ENCODE data around the gene CEP192.

The CEP192 gene

GRCh38 chr18:13145636-13146190 lies 154.6 kb downstream of the CEP192 start:
- DNase-seq = no peak

DNA sequence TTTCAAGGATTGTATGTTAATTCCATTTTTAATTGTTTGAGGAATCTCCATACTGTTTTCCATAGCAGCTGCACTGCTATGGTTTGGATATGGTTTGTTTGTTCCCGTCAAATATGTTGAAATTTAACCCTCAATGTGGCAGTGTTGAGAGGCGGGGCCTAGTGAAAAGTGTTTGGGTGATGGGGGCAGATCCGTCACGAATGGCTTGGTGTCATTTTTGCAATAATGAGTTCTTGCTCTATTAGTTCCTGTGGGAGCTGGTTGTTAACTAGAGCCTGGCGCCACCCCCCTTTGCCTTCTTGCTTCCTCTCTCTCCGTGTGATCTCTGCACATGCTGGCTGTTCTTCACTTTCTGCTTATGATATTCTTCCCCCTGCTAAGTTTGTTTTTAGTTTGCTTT lies 156.0 kb downstream of the CEP192 start:
- DNase-seq = no peak

DNA sequence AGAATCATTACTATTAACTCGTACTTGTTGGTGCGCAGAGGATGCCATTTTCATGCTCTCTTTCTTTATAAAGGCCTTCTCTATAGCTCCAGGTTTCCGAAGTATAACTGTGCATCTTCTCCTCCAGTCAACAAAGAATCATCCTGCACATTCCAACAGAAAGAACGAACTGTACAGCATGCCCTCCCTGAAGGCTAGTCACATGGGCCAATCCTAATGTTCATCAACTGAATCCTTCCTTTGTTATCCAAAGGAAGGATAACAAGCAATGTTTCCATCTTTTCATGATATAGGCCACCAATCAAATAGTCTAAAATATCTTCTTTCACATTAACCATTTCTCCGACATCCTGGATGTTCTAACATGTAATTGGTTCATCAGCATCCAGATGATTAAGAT lies 160.5 kb downstream of the CEP192 start:
- no peak for DNase-seq

GRCh38 chr18:13158428-13158827 lies 167.3 kb downstream of the CEP192 start:
- DNase-seq = no peak

DNA sequence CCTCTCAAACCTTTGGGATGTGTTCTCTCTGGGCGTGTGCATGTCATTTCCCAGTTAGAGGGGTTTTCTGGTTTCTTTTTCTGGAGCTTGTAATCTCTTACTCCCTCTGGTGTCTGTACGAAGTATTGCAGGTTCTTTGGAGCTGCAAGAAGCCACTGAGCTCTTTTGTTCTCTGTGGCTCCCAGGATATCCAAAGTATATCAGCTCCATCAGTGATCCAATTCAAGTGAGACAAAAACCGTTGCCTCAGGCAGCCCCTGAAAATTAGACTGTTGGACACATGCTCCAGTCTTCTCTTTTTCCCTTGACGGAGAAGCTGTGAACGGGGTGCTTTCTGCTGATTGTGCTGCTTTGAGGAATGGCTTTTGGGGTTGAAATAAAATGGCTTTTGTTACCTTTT lies 168.4 kb downstream of the CEP192 start:
- no peak for DNase-seq

DNA sequence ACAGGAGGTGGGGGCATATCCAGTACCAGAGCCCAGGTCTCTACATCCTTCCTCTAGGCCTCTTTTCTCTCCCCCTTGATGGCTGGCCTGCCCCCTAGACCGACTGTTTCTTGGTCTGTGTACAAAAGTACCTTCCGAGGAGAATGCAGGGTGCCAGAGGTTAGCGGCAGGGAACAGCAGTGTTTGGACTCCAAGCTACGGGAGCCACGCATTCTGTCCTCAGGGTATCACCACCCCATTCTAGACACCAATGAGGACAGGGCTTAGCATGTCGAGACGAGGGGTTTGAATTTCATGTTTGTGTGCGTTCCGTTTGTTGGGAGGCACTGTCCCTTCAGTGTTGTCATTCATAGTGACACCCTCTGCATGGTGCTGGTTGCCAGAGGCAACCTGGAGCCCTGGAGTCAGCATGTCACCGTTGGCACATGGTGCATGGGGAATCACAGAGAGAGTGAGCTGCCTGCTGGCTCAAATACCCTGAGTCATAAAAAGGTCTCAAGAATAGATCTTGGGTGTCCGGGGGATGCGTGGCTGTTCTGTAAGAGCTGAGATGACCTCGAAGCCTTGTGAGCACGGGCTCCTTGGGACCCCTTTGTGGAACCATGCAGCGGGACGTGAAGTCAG lies 170.2 kb downstream of the CEP192 start:
- no peak for DNase-seq

- DNase-seq = peak; percentile 53
Measured at GRCh38 chr18:13163167-13163927, 172.2 kb downstream of the CEP192 start.

DNA sequence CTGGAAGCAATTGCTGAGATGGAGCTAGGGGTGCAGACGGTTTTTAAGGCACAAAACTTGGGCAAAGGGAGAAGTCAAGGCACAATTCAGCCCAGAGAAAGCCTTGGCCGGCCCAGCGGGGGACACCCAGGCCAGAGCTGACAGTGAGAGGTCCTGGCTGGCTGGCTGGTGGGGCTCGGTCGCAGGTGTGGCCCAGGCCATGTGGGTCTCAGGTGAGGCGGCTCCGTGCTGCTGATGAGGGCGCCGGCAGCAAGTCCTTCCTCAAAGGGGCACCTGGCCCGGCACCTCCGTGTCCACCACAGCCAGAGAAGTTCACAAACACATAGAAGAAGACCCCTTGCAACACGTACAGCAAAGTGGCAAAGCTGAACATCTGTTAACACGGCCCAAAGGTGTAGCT lies 173.2 kb downstream of the CEP192 start:
- no peak for DNase-seq

- peak; percentile 64 for DNase-seq
Measured at GRCh38 chr18:13165636-13166423, 174.7 kb downstream of the CEP192 start.

- DNase-seq = no peak
Measured at GRCh38 chr18:13173578-13174145, 182.5 kb downstream of the CEP192 start.

Measured in DMS79 (cell line).